ENCODE measurements around the gene BCOR. TPM values are rescaled to one million over a fixed set of nuclear protein-coding genes. Genes with fewer than 3 reads are reported as not detected.

BCOR gene
- total and polyA plus RNA-seq, 9 of the 15 experiments (the other 6 are each of a cell fraction or from before 2014, with no cell fraction given) = 27.5 to 113 (median 37.6) TPM

GRCh38 chrX:40104630-40104984 lies 6.8 kb upstream of the BCOR start (continued):
- TF ChIP-seq ATF1 (CRISPR knock-in tag; IDR thresholded peaks at IDR 0.05) = no peak
- TF ChIP-seq ATF1 (tag; IDR thresholded peaks at IDR 0.05) = no peak
- no peak for TF ChIP-seq RAD21 (CRISPR knock-in tag; conservative IDR thresholded peaks at IDR 0.05 in 1 of 2, IDR thresholded peaks at IDR 0.05 in 1 of 2)
- TF ChIP-seq PTRF (tag; IDR thresholded peaks at IDR 0.05) = no peak
- peak; percentile 4 for TF ChIP-seq TAF1 (IDR thresholded peaks at IDR 0.05; ENCODE audit: control insufficient read depth, extremely low read depth, insufficient read depth, low read length, severe bottlenecking)
- no peak for TF ChIP-seq RBM15 (IDR thresholded peaks at IDR 0.05; ENCODE audit: insufficient read depth, low read length)
- no peak for TF ChIP-seq E2F3 (CRISPR knock-in tag; IDR thresholded peaks at IDR 0.05)
- TF ChIP-seq, protein P1, sequence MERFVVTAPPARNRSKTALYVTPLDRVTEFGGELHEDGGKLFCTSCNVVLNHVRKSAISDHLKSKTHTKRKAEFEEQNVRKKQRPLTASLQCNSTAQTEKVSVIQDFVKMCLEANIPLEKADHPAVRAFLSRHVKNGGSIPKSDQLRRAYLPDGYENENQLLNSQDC (CRISPR knock-in tag; IDR thresholded peaks at IDR 0.05) = no peak
- no peak for TF ChIP-seq RBFOX2 (IDR thresholded peaks at IDR 0.05; ENCODE audit: low read depth, low read length)
- no peak for TF ChIP-seq HES1 (IDR thresholded peaks at IDR 0.05; ENCODE audit: low read depth)
- TF ChIP-seq, protein P2, sequence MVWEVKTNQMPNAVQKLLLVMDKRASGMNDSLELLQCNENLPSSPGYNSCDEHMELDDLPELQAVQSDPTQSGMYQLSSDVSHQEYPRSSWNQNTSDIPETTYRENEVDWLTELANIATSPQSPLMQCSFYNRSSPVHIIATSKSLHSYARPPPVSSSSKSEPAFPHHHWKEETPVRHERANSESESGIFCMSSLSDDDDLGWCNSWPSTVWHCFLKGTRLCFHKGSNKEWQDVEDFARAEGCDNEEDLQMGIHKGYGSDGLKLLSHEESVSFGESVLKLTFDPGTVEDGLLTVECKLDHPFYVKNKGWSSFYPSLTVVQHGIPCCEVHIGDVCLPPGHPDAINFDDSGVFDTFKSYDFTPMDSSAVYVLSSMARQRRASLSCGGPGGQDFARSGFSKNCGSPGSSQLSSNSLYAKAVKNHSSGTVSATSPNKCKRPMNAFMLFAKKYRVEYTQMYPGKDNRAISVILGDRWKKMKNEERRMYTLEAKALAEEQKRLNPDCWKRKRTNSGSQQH (CRISPR knock-in tag; IDR thresholded peaks at IDR 0.05) = no peak
- TF ChIP-seq, protein P3, sequence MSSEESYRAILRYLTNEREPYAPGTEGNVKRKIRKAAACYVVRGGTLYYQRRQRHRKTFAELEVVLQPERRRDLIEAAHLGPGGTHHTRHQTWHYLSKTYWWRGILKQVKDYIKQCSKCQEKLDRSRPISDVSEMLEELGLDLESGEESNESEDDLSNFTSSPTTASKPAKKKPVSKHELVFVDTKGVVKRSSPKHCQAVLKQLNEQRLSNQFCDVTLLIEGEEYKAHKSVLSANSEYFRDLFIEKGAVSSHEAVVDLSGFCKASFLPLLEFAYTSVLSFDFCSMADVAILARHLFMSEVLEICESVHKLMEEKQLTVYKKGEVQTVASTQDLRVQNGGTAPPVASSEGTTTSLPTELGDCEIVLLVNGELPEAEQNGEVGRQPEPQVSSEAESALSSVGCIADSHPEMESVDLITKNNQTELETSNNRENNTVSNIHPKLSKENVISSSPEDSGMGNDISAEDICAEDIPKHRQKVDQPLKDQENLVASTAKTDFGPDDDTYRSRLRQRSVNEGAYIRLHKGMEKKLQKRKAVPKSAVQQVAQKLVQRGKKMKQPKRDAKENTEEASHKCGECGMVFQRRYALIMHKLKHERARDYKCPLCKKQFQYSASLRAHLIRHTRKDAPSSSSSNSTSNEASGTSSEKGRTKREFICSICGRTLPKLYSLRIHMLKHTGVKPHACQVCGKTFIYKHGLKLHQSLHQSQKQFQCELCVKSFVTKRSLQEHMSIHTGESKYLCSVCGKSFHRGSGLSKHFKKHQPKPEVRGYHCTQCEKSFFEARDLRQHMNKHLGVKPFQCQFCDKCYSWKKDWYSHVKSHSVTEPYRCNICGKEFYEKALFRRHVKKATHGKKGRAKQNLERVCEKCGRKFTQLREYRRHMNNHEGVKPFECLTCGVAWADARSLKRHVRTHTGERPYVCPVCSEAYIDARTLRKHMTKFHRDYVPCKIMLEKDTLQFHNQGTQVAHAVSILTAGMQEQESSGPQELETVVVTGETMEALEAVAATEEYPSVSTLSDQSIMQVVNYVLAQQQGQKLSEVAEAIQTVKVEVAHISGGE (CRISPR knock-in tag; IDR thresholded peaks at IDR 0.05) = no peak; a peak in 1 of 6 replicates
- TF ChIP-seq MLLT1 (IDR thresholded peaks at IDR 0.05) = 0 out of 4 replicates have a peak, but pooled peaks of 1 of the 2 experiments have one; percentile 4
- TF ChIP-seq ZNF445 (CRISPR knock-in tag; IDR thresholded peaks at IDR 0.05; ENCODE audit: low read depth) = no peak
- no peak for TF ChIP-seq ETV6 (IDR thresholded peaks at IDR 0.05; ENCODE audit: borderline replicate concordance in 1 of 2, low read depth in 2 of 2, low read length in 1 of 2)
- TF ChIP-seq ETV6 (CRISPR knock-in tag; IDR thresholded peaks at IDR 0.05; ENCODE audit: borderline replicate concordance) = no peak
- TF ChIP-seq ZNF668 (CRISPR knock-in tag; IDR thresholded peaks at IDR 0.05) = no peak
- TF ChIP-seq, protein P4, sequence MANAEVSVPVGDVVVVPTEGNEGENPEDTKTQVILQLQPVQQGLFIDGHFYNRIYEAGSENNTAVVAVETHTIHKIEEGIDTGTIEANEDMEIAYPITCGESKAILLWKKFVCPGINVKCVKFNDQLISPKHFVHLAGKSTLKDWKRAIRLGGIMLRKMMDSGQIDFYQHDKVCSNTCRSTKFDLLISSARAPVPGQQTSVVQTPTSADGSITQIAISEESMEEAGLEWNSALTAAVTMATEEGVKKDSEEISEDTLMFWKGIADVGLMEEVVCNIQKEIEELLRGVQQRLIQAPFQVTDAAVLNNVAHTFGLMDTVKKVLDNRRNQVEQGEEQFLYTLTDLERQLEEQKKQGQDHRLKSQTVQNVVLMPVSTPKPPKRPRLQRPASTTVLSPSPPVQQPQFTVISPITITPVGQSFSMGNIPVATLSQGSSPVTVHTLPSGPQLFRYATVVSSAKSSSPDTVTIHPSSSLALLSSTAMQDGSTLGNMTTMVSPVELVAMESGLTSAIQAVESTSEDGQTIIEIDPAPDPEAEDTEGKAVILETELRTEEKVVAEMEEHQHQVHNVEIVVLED (CRISPR knock-in tag; IDR thresholded peaks at IDR 0.05) = no peak
